H1 (cell line): ENCODE results near the gene NEK4. TPM values are rescaled to one million over a fixed set of nuclear protein-coding genes. Genes with fewer than 3 reads are reported as not detected.

Source experiments
- CEBPB ChIP-seq: IDR thresholded peaks from 2 replicates; pipeline ENCODE4 v1.6.1; 2012; ENCODE audit warnings: low read depth, low read length
- NANOG ChIP-seq: IDR thresholded peaks from 2 replicates; pipeline ENCODE4 v1.6.1; 2011; ENCODE audit warnings: low read length, low read depth, mild to moderate bottlenecking, inconsistent platforms; ENCODE audit not compliant: insufficient read depth, poor library complexity, severe bottlenecking
- TAF1 ChIP-seq: IDR thresholded peaks from 2 replicates; pipeline ENCODE4 v1.6.1; 2011; ENCODE audit warnings: mild to moderate bottlenecking, low read depth, low read length
- polyA plus RNA-seq, 7 experiments: library from polyadenylated mRNA; depleted of rRNA in 3 of 7; stranded (reverse) in 5 of 7; unstranded in 2 of 7; fragments of >200 nt in 5 of 7; fragments of 200-250 nt in 2 of 7; gene quantifications; 1 replicate in 5 of 7; 2 replicates in 1 of 7; 4 replicates in 1 of 7; pipeline versions ENCODE4 v1.2.1 to v1.2.3, GENCODE V29; 2011 to 2013; ENCODE audit warnings: missing spikeins in 2 of 7, mixed read lengths in 2 of 7
- total RNA-seq: library from RNA; stranded (reverse); fragmentation: NEBNext Ultra II Directional; extraction: Animal tissue kit (Norgen Biotek cat#: 25700); gene quantifications from 2 replicates; pipeline ENCODE4 v1.2.1, GENCODE V29; 2021

Gene NEK4
- total and polyA plus RNA-seq, 2 of the 8 experiments (the other 6 are each of a cell fraction or from before 2014, with no cell fraction given), result 7.5 to 40.0 TPM

GRCh38 chr3:52689151-52689550, 81.6 kb downstream of the NEK4 start (continued):
- TF ChIP-seq NANOG (no peak), CEBPB (no peak), TAF1 (no peak)
